ENCODE measurements around the gene CCDC7. TPM values are rescaled to one million over a fixed set of nuclear protein-coding genes. Genes with fewer than 3 reads are reported as not detected.

The CCDC7 gene
- total RNA-seq, 2 experiments from 2014 or later = 9.8 to 12.3 TPM

GRCh38 chr10:32787690-32788284 lies 341.8 kb downstream of the CCDC7 start:
- H3K9me3 ChIP-seq (ENCODE audit: low read length) = no peaks in the 10 kb centered on the region
- ChIA-PET POLR2A (interaction anchor here (0.5 to 0.6 kb wide), 2 partner anchors 217 to 1053 kb away, joined by 3 read pairs; no protein-coding TSS in a partner anchor), CTCF (ENCODE audit: unreplicated experiment) (no interaction called here)
- no TSS peak for BruUV-seq (replicated peaks)
- DNase-seq (ENCODE audit: low spot score) = no peak
- H3K9me2 ChIP-seq (ENCODE audit: insufficient read depth, low read length) = no peaks in the 10 kb centered on the region
- H3K79me2 ChIP-seq (ENCODE audit: insufficient read depth, low read depth, low read length) = no peaks in the 10 kb centered on the region
- H2AFZ ChIP-seq (ENCODE audit: low read length) = no peak overlapping the region
- intact Hi-C loops (cut with micrococcal nuclease; ENCODE audit: unreplicated experiment) = no loop called here
- no peaks in the 10 kb centered on the region for H3K4me1 ChIP-seq (ENCODE audit: insufficient read depth, low read length, poor library complexity, severe bottlenecking)
- no peaks in the 10 kb centered on the region for H4K20me1 ChIP-seq (ENCODE audit: insufficient read depth, low read length)
- H3K27ac ChIP-seq (ENCODE audit: low read depth, low read length, poor library complexity, severe bottlenecking) = no peak overlapping the region
- no peak overlapping the region for H3K4me3 ChIP-seq (ENCODE audit: low read depth, low read length, poor library complexity, severe bottlenecking)
- H3K4me2 ChIP-seq (ENCODE audit: low read length) = no peak overlapping the region
- H3K36me3 ChIP-seq (ENCODE audit: insufficient read depth, low read length) = no peaks in the 10 kb centered on the region
- TF ChIP-seq, protein P1, sequence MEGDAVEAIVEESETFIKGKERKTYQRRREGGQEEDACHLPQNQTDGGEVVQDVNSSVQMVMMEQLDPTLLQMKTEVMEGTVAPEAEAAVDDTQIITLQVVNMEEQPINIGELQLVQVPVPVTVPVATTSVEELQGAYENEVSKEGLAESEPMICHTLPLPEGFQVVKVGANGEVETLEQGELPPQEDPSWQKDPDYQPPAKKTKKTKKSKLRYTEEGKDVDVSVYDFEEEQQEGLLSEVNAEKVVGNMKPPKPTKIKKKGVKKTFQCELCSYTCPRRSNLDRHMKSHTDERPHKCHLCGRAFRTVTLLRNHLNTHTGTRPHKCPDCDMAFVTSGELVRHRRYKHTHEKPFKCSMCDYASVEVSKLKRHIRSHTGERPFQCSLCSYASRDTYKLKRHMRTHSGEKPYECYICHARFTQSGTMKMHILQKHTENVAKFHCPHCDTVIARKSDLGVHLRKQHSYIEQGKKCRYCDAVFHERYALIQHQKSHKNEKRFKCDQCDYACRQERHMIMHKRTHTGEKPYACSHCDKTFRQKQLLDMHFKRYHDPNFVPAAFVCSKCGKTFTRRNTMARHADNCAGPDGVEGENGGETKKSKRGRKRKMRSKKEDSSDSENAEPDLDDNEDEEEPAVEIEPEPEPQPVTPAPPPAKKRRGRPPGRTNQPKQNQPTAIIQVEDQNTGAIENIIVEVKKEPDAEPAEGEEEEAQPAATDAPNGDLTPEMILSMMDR (conservative IDR thresholded peaks at IDR 0.05; ENCODE audit: low read length) = no peak
- TF ChIP-seq EZH2phosphoT487 (IDR thresholded peaks at IDR 0.05; ENCODE audit: borderline replicate concordance, low read depth, low read length) = no peak

DNA sequence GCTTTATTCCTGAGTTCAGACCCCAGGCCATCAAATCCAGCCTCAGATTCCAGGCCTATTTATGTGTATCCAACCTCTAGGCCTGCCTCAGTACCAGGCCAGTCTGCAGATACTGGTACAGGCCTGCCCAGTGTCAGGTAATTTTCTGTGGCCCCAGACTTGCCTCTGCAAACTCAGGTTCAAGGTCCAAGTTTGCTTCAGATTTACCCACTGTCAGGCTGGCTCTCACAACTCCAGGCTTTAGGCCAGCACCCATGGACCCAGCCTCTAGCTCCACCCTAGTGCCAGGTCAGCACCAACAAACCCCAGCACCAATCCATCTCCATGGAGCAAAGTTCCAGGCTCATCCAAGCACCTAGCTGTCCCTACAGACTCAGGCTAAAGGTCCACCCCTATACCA lies 342.4 kb downstream of the CCDC7 start:
- CTCF ChIA-PET (ENCODE audit: unreplicated experiment) = no interaction called here
- Histone ChIP-seq H3K9me3 (ENCODE audit: low read length) (no peaks in the 10 kb centered on the region), H3K4me2 (ENCODE audit: low read length) (no peak overlapping the region), H4K20me1 (ENCODE audit: insufficient read depth, low read length) (no peaks in the 10 kb centered on the region), H3K79me2 (ENCODE audit: insufficient read depth, low read depth, low read length) (no peaks in the 10 kb centered on the region), H3K36me3 (ENCODE audit: insufficient read depth, low read length) (no peaks in the 10 kb centered on the region), H2AFZ (ENCODE audit: low read length) (no peak overlapping the region), H3K4me1 (ENCODE audit: insufficient read depth, low read length, poor library complexity, severe bottlenecking) (no peaks in the 10 kb centered on the region), H3K9me2 (ENCODE audit: insufficient read depth, low read length) (no peaks in the 10 kb centered on the region), H3K4me3 (ENCODE audit: low read depth, low read length, poor library complexity, severe bottlenecking) (no peak overlapping the region), H3K27ac (ENCODE audit: low read depth, low read length, poor library complexity, severe bottlenecking) (no peak overlapping the region)
- no peak for DNase-seq (ENCODE audit: low spot score)
- intact Hi-C loops (cut with micrococcal nuclease; ENCODE audit: unreplicated experiment) = no loop called here
- POLR2A ChIA-PET = interaction anchor here (0.6 kb wide), 1 partner anchor 217 kb away, joined by 3 read pairs; no protein-coding TSS in a partner anchor
- no TSS peak for BruUV-seq (replicated peaks)
- TF ChIP-seq, protein P1 (conservative IDR thresholded peaks at IDR 0.05; ENCODE audit: low read length) = no peak
- TF ChIP-seq EZH2phosphoT487 (IDR thresholded peaks at IDR 0.05; ENCODE audit: borderline replicate concordance, low read depth, low read length) = no peak

- no peak for DNase-seq (ENCODE audit: low spot score)
- no peak overlapping the region for H3K27ac ChIP-seq (ENCODE audit: low read depth, low read length, poor library complexity, severe bottlenecking)
- no peak overlapping the region for H3K4me3 ChIP-seq (ENCODE audit: low read depth, low read length, poor library complexity, severe bottlenecking)
- H3K9me3 ChIP-seq (ENCODE audit: low read length) = no peaks in the 10 kb centered on the region
- no peaks in the 10 kb centered on the region for H3K4me1 ChIP-seq (ENCODE audit: insufficient read depth, low read length, poor library complexity, severe bottlenecking)
- no peak for TF ChIP-seq EZH2phosphoT487 (IDR thresholded peaks at IDR 0.05; ENCODE audit: borderline replicate concordance, low read depth, low read length)
- TF ChIP-seq, protein P1 (conservative IDR thresholded peaks at IDR 0.05; ENCODE audit: low read length) = no peak
- intact Hi-C loops (cut with micrococcal nuclease; ENCODE audit: unreplicated experiment) = no loop called here
- BruUV-seq (replicated peaks) = no TSS peak
- no peaks in the 10 kb centered on the region for H4K20me1 ChIP-seq (ENCODE audit: insufficient read depth, low read length)
- no peaks in the 10 kb centered on the region for H3K36me3 ChIP-seq (ENCODE audit: insufficient read depth, low read length)
- no peak overlapping the region for H3K4me2 ChIP-seq (ENCODE audit: low read length)
- ChIA-PET POLR2A (no interaction called here), CTCF (ENCODE audit: unreplicated experiment) (no interaction called here)
- no peaks in the 10 kb centered on the region for H3K79me2 ChIP-seq (ENCODE audit: insufficient read depth, low read depth, low read length)
- H2AFZ ChIP-seq (ENCODE audit: low read length) = no peak overlapping the region
- no peaks in the 10 kb centered on the region for H3K9me2 ChIP-seq (ENCODE audit: insufficient read depth, low read length)
Observed at GRCh38 chr10:32790483-32790882, 344.5 kb downstream of the CCDC7 start.
